Measurements from ENCODE around the gene SNRPA.
"Not testable (repeated sequence)": the region's sequence is repeated elsewhere in the genome, so short reads cannot be mapped to it uniquely, and the experiment has no call there.

Gene SNRPA

GRCh38 chr19:40802300-40803169, 51.5 kb downstream of the SNRPA start:
- DNase-seq: no peak

GRCh38 chr19:40803170-40803856, 52.3 kb downstream of the SNRPA start:
- no peak for DNase-seq

- DNase-seq: no peak
Measured at GRCh38 chr19:40803857-40804782, 53.1 kb downstream of the SNRPA start.

GRCh38 chr19:40804783-40805242, 53.8 kb downstream of the SNRPA start:
- no peak for DNase-seq

- no peak for DNase-seq
Measured at GRCh38 chr19:40805258-40805868, 54.4 kb downstream of the SNRPA start.

- no peak for DNase-seq
Measured at GRCh38 chr19:40806423-40807146, 55.6 kb downstream of the SNRPA start.

GRCh38 chr19:40807147-40808020, 56.4 kb downstream of the SNRPA start:
- no peak for DNase-seq

- no peak for DNase-seq
Measured at GRCh38 chr19:40808021-40808325, 57.0 kb downstream of the SNRPA start.

- DNase-seq: no peak
Measured at GRCh38 chr19:40808497-40808896, 57.5 kb downstream of the SNRPA start.

GRCh38 chr19:40809358-40810086, 58.5 kb downstream of the SNRPA start:
- DNase-seq: no peak

- no peak for DNase-seq
Measured at GRCh38 chr19:40810160-40810559, 59.2 kb downstream of the SNRPA start.

GRCh38 chr19:40810649-40811408, 59.8 kb downstream of the SNRPA start:
- not testable (repeated sequence) for DNase-seq

- no peak for DNase-seq
Measured at GRCh38 chr19:40811478-40812341, 60.7 kb downstream of the SNRPA start.

GRCh38 chr19:40812571-40812970, 61.6 kb downstream of the SNRPA start:
- not testable (repeated sequence) for DNase-seq

- DNase-seq: no peak
Measured at GRCh38 chr19:40813182-40813581, 62.2 kb downstream of the SNRPA start.
